NCI-H187 treated with DMSO at 0.1 percent for 48 hours (cell line): ENCODE data around the gene RACGAP1.

ENCODE experiments used
- DNase-seq: peaks from one replicate; lab custom pipeline; 2025; lab: John Stamatoyannopoulos, UW

Gene RACGAP1

DNA sequence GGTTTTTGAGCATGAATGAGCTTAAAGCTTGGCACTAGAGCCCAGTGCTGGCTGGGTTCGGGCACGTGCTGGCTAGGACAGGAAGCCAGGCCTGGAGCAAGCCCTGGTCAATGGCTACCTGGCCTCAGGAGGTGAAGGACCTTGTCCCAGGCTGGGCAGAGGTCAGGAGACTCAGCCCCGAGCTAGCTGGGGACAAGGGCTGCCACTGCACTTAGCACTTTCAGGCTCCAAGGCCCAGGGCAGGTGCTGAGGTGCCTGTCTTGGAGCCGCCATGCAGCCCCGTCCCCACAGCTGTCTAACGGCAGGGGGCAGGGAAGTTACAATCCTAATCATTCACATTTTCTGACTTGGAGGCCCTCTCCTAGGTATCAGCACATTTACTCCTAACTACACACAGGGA is 56.8 kb downstream of the RACGAP1 start:
- no peak for DNase-seq

DNA sequence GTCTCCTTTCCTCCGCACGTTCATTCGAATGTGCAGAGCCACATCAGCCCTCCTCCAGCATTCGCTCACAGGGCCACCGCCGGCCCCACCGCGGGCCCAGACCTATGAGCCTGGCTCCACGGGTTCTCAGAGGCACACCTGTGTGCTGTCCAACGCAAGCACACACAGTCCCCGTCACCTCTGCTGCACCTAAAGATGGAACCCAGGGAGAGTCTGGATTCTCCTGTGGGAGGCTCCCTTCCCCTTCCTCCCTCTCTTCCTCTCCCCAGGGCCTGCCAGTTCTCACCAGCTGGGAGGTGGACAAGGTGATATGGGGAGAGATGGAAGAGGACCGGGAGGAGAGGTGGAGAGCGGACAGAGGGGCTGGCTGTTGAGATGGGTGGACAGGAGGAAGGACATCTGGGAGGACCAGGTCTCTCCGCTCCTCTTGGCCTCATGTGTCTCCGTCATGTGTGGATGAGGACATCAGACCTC is 57.5 kb downstream of the RACGAP1 start:
- no peak for DNase-seq

DNA sequence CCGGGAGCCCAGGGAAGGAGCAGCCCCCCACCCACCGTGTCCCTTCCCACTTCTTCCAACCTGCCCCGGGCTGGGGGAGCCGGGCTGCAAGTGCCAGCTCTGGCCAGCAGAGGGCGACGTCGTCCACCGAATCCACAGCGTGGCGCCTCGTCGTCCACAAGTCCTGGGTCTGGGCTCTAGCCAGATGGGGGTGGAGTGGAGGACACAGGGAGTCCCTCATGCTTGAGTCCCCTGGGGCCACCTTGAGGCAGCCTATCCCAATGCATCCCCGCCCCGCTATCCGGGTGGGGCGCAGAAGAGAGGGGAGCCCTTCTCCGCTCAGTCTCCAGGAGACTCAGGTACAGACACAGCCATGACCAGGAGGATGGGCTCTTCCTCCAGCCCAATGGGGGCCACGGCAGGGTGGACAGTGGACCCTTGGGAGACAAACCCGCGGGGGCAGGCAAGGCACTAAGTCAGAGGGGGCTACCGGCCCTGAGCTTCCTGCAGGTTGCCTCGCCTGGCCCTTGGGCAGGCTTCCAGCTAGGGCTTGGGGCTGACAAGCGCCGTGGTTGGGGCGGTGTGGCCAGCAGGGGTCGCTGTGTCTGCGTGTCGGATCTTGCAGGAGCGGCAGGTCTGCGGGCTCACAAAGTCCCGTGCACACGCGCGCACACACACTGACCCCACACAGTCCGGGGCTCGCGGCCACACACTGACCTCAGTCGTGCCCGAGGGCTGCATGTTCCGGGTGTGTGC is 58.1 kb downstream of the RACGAP1 start:
- no peak for DNase-seq

DNA sequence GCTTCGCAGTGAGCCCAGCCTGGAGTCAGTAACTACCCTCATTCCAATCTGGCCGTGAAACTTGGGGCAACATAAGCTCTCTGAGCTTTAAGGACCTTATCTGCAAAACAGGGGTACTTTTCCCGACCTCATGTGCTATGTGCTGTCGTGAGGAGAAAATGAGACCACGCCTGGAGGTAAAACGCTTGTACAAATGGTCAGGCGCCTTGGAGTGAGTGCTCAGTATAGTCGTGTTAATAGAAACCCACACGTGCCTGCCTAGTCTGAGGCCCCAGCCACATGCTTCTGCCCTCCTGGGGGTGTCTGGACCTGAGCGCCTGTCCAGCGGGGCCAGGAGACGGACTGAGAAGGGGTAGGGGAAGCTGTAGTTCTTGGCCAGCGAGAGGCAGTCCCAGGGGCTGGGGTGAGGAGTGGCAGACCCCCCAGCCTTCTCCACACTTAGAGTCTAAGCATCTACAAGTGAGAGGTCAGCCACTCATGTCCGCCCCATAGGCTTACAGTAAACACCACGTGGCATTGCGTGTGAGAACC is 58.7 kb downstream of the RACGAP1 start:
- no peak for DNase-seq

DNA sequence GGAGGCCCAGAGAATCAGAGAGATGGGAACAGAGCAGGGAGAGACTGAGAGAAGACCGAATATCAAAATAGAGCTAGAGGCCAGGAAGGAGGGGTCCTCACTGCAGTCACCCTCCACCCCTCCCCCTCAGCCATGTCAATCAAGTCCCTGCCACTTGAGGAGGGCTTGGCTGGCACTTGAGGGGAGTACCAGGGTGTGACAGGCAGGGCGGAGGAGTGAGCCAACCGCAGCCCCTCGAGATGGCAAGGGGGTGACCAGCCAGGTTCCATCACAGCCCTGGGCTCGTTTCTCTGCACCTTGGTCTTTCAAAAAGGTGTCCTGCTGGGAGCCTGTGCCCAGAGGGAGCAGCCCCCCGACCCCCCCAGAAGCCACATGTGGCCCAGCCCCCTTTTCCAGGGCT is 59.5 kb downstream of the RACGAP1 start:
- no peak for DNase-seq

DNA sequence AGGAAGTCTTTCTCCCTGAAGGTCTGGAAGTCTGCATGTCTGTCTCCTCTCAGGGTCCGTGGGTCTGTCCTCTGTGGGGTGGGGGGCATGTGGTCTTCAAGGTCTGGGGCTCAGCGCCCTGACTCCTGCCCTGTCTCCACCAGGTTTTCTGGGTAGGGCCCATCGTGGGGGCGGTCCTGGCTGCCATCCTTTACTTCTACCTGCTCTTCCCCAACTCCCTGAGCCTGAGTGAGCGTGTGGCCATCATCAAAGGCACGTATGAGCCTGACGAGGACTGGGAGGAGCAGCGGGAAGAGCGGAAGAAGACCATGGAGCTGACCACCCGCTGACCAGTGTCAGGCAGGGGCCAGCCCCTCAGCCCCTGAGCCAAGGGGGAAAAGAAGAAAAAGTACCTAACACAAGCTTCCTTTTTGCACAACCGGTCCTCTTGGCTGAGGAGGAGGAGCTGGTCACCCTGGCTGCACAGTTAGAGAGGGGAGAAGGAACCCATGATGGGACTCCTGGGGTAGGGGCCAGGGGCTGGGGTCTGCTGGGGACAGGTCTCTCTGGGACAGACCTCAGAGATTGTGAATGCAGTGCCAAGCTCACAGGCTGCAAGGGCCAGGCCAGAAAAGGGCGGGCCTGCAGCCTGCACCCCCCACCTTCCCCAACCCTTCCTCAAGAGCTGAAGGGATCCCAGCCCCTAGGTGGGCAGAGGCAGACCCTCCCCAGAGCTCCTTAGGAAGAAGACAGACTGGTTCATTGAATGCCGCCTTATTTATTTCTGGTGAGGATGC is 60.3 kb downstream of the RACGAP1 start:
- DNase-seq, result no peak

DNA sequence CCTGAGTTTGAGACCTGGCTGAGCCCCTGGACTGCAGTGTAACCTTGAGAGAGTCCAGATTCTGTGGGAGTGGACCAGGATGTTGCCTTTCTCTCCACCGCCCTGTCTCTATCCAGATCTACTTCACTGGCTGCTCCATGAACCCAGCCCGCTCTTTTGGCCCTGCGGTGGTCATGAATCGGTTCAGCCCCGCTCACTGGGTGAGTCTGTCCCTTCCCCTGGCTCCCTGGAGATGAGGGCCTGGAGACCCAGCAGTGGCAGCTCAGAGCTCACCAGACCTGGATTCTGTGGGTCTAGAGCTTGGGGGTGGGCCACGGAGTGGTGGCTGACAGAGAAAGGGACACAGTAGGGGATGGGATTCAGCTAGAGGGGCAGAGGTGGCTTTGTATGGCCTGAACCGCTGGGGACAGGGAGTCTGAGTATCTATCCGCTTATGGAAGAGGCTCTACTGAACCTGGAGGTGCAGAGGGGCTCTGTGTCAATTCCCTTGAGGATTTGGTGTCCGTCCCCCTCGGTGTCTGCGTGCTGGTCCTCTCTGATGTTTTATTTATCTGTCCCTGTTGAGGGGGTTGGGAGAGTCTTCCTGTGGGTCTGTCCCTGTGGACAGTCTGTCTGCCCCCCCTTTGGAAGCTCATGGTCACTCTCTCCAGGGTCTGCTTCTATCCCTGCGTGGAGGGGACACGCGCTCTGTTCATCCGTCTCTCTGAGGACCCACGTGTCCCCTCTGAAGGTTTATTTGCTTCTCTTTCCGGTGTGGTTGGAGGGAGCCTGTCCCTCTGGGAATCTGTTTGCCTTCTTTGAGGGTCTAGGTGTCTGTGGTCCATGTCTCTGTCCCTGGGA is 61.1 kb downstream of the RACGAP1 start:
- no peak for DNase-seq

DNA sequence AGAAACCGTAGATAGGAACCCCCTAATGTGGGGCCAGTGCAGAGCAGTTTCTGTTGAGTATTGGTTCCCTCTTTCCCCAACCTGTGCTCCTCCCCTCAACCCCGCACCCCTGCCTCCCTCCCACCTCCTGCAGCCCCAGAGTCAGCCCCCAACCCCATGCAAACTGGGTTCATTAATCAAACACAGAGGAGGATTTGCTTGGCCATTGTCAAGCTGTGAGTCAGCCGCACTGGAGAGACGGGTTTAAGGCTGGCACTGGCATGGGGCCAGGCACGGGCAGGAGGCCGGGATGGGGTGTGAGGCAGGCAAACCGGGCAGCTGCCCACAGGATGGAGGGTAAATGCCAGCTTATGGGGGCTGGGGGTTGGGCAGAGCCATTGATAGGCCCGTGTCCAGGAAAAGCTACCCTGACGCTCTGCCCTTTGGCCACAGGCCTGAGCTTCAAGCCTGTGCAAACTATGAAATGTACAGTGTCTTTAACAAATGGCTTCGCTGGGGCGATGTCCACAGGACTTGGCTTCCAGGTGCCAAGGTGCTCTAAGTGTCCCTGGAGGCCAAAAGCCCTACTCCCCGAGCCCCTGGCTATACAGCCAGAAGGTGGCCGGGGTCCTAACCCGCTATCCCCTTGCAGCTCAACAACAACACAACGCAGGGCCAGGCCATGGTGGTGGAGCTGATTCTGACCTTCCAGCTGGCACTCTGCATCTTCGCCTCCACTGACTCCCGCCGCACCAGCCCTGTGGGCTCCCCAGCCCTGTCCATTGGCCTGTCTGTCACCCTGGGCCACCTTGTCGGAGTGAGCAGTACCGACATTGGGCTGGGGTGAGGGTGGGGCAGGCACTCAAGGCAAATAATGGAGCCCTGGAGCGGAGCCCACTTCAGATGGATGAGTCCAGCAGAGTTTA is 62.2 kb downstream of the RACGAP1 start:
- DNase-seq, result no peak

DNA sequence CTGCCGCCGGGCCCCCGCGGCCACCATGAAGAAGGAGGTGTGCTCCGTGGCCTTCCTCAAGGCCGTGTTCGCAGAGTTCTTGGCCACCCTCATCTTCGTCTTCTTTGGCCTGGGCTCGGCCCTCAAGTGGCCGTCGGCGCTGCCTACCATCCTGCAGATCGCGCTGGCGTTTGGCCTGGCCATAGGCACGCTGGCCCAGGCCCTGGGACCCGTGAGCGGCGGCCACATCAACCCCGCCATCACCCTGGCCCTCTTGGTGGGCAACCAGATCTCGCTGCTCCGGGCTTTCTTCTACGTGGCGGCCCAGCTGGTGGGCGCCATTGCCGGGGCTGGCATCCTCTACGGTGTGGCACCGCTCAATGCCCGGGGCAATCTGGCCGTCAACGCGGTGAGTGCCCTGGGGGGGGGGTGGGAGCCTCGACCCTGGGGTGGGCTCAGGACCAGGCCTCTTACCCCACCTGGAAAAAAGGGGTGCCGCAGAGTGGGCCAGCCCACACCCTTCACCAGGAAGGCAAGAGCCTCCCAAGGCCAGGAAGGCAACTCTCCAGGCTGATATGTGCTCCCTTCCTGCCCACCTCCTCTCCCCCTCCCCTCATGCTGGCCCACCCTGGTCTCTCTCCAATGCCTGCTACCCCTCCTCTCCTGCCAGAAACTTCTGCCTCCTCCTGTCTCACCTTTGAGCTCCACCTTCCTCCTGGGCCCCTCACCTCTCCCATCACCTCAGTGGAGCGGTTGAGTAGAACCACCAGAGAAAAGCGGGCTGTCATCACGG is 63.1 kb downstream of the RACGAP1 start:
- DNase-seq, result no peak

DNA sequence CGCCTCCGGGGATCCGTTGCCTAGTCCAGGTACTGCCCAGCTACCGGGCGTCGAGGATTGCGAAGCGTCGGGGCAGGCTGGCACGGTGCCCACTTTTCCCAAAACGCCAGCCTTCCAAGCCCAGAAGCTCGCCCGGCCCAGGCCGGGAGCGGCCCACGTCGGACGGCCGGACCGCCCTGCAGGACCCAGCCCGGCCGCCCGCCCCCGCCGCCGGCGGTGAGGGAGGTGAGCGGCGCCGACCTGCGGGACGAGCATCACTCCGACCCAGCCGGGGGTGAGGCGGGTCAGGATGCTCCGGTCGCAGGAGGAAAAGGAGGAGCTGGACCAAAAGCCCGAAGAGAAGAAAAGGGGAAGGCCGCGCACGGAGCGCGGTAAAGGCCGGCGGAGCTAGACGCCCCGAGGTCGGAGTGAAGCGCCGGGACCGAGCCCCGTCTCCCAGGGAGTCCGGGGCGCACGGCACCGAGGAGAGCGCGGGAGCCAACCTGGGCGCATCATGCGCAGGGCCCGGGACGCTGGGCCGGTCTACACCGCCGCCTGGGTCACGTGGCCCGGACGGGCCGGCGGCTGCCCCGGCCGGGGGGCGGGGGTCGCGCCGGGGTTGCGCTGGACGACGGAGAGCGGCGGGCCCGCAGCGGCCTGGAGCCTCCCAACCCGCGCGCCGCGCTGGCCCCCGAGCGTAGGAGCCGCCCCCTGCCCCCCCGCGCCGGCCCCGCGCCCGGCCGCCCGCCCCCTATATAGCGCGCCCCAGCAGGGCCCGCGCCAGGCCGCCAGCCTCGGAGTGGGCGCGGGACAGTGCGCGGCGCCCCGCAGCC is 64.0 kb downstream of the RACGAP1 start, which contains the start of gene AQP5:
Gene AQP5, plus strand, starts transcription at position 762 of the 812 bp plus-strand sequence. CDS start 146 bp downstream, outside the sequence.
- no peak for DNase-seq

DNA sequence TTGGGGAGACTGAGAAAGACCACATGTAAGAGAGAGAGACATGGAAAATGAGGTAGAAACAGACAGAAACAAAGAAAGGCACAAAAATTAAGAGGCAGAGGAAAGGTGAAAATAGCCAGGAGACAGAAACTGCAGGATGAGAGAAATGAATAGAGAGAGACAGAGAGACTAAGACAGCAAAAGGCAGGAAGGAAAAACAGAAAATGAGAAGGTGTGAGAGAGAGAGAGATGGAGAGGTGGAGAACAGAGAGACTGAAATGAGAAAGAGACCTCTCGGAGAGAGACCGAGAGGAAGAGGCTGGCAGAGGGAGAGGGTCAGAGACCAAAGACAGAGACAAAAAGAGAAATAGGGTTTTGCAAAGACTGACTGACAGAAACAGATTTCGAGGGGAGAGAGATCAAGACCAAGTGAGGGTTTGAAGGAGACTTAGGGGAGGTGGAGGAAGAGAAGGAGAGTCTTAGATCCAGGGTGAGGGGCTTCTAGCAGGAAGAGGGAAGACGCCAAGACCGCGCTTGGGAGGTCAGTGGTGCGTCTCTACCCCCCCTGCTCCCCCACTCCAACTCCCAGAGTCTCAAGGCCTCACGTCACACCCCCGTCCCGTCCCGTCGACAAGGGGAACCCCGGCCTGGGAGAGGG is 64.7 kb downstream of the RACGAP1 start:
- no peak for DNase-seq

DNA sequence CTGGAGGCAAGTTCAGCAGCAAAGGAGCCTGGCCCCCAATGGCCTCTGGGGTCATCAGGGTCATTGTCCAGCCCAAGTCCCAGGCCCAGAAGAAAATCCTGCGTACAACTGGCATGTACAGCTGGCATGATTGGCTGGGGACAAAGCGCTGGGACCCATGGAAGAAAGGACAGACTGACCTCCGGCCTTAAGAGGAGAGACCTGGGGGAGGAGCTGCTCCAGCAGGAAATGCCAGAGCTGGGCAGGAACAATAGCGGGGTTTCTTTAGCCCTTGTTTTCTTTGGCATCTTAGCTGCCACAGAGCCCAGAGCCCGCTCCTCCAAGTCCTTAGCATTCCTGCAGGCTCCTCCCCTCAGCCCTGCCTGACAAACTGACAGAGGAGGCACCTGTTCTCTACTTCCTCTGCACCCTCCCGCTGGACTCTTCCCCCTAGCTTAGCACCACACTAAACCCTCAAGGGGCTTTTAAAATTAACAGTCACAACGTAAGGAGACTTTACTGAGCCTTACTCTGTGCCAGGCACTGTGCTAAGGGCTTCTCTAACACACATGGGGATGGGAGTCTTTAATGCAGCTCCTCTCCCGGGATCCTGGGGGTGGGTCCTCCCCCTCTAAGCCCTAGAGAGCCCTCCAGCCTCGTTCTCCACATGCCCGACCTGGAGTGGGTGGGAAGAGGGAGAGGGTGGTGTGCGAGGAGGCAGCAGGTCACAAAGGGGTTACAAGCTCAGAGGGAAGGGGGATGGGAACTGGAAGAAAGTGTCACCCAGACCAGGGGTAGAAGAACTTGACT is 65.4 kb downstream of the RACGAP1 start:
- no peak for DNase-seq

DNA sequence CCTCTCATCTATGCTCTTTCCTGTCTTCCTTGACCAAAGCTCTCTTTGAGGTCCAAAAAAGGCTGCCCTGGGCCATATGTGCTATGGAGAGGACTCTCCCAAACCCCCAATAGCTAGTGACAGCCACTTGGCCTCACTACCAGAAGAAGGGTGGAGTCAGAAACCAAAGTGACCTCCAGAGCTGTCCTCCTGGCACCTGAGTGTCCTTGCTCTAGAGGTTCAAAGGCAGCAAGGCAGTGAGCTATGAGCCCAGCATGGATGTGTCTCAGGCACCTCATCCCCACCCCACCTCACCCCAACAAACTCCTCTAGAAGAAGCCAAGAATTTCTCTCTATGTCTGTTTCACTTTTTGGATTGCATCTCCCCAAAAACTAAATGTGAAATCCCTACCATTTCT is 67.7 kb downstream of the RACGAP1 start:
- no peak for DNase-seq

DNA sequence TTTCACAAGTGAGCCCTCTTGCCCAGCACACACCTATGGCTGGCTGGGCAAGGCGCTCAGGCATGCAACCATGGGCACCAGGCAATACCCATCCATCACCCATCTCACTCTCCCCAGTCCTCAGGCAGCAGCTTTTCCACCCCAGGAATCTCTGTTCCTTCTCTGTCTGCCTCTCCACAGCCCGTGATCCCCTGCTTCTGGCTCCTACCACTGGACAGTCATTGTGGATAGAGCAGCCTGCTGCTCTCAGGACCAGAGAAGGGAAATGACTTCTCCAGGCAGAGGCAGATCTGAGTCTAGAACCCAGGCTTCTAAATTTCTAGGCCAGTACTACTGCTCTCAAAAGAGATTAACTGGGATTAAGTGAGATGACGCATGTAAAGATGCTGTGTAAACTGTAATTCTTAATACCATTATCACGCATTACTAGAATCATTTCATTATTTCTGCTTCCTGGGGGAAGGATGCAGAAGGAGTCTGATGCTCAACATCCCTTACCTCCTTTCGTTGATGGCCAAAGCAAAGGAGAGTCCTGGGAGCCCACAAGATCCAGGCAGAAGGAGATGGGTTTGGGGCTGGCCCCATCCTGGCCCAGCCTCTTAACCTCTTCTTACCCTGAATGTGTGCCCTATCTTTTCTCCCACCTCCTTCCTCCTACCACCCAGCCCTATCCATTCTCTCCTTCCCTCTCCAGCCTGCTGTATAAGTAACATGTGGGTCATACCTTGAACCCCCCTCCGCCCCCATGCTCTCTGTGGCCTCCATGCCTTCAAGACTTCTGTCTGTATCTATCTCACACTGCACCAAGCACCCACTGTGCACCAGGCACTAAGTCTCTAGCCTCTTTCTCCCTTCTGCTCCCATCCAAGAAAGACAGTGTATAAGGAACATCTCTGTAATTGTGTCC is 68.4 kb downstream of the RACGAP1 start:
- no peak for DNase-seq

DNA sequence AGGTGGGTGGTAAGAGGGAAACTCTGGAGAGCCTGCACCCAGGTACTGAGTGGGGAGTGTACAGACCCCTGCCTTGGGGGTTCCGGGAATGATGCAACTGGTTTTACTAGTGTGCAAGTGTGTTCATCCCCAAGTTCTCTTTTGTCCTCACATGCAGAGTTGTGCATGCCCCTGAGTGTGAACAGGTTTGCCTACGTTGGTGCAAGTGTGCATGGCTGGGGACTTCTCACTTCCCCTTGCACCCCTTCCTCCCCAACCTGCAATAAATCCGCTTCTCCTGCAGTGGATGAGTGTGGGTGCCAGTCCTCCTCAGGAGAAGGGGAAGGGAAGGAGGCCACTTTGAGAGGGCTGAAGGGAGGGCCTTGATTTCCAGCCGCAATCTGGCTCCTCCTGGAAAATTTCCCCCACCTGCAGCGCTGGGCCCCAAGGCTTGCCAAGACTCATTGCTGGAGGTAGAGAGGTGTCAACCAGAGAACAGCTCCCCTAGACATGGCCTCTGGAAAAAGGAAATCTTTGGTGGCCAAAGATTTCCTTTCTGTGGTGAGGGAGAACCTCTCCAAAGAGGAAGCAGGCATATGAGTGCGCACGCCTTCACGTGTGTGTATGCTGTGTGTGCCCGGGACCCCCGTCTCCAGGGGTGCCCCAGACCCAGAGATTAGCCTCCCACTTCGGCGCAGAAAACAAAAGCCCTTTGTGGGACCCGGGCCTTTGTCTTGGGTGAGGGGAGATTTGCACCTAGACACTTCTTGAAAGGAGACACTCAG is 69.2 kb downstream of the RACGAP1 start:
- DNase-seq, result no peak
